HL-60/S4 treated with retinoic acid at 250 ng/mL for 4 days and 3 days (cell line): Measurements from ENCODE around the gene POLD1.

Experiments
- in situ Hi-C: fragments of 300-500 bp; cut with MboI; formaldehyde crosslinking; loops from 2 replicates; pipeline ENCODE4 v1.7.0; 2022; ENCODE audit warnings: low sequenced_read_pairs

The POLD1 gene

DNA sequence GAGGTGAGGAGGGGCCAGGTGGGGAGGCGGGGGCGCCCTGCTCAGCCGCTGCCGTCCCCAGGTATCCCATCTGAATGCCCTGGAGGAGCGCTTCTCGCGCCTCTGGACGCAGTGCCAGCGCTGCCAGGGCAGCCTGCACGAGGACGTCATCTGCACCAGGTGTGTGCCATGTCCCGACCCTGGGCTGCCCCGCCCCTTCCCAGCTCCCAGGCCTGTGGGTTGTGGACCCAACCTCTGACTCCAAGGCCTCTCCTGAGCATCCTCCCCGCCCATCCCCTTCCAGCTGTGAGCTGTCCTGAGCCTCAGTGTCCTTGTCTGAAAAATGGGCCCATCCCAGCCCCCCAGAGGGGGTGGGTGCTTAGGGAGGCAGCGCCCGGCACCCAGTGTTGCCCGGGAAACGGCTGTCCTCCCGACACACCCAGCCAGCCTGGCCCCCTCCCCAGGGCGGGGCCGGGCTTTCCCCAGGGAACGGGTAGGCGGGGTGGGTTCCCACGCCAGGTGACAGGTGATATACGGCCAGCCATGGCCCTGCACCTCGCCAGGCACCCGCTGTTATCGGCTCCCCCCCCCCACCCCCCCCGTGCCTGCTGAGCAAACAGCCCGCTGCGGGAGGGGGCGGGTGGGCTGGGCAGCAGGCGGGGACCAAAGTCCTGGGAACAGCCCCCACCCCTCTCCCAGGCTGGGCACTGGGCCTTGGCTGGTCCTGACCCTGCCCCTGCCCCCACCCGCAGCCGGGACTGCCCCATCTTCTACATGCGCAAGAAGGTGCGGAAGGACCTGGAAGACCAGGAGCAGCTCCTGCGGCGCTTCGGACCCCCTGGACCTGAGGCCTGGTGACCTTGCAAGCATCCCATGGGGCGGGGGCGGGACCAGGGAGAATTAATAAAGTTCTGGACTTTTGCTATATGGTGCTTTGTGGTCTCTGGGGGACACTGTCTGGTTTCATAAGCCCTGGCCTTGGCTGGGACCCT is 33.2 kb downstream of the POLD1 start:
- in situ Hi-C loops = no loop called here

DNA sequence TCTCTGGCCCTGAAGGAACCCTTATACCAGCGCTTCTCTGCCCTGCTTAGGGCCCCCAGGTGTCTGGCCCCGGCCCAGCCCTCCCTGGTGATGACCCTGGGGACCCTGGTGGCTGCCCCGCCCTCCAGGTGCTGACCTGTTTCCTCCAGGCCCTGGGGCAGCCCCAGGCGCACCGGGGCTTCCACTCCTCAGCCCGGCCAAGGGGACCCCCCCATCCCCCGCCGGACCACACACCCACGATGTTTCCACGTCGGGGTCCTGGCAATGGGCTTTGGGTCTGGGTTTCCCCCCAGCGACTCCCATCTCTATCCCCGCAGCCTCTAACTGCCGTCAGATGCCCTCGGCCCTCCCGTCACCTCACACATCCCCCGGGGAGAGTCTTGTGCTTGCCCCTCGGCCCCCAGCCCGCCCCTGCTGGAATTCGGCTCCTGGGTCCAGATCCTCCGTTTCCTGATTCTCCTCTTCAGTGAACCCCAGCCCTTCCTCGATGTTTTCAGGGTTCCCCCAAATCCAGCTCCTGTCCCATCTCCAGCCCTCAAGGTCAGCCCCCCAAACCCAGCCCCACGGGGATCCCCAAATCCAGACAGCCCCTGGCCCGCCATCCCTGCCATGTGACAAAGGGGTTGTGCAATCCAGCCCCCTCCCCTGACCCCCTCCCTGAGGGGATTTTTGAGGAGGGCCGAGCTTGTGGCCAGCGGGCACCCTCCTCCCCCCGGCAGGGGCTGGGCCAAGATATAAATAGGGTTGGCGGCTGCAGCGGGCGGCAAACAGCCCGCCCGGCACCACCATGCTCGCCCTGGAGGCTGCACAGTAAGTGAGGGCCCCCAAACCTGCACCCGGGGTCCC is 34.3 kb downstream of the POLD1 start, which contains the start of gene SPIB:
TSS of gene SPIB (plus strand) at position 763 of the 846 bp plus-strand sequence. CDS start at position 788, 25 bp downstream.
- in situ Hi-C loops = no loop called here

GRCh38 chr19:50419022-50419579 is 35.0 kb downstream of the POLD1 start:
- in situ Hi-C loops = no loop called here

GRCh38 chr19:50419580-50420035 is 35.5 kb downstream of the POLD1 start:
- in situ Hi-C loops = no loop called here

DNA sequence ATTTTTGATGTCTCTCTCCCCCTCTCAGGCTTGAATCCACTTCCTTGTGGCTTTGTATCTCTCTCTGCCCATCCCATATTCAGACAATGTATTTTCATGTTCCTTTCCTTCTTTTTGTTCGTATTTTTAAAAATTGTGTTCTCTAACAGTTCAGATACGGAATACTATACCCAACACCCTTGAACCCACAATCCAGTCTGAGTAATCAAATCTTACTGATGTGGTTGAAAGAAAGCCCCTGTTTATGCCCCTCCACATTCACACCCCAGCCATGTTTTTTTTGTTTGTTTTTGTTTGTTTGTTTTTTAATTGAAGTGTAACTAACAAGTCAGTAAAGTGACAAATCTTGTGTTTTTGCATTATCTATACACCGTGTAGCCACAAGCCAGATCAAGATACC is 36.0 kb downstream of the POLD1 start:
- in situ Hi-C loops = no loop called here

DNA sequence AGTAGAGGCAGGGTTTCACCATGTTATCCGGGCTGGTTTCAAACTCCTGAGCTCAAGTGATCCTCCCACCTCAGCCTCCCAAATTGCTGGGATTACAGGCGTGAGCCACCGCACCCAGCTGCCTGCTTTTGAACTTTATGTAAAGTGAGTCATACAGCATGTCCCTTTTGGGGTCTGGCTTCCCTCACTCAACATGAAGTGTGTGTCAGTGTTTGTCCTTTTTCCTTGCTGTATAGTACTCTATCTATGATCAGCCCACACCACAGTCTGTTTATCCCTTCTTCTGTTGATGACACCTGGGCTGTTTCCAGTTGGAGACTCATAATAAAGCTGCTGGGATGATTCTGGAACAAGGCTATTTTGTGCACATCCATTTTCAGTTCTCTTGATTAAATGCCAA is 36.7 kb downstream of the POLD1 start:
- in situ Hi-C loops = no loop called here

DNA sequence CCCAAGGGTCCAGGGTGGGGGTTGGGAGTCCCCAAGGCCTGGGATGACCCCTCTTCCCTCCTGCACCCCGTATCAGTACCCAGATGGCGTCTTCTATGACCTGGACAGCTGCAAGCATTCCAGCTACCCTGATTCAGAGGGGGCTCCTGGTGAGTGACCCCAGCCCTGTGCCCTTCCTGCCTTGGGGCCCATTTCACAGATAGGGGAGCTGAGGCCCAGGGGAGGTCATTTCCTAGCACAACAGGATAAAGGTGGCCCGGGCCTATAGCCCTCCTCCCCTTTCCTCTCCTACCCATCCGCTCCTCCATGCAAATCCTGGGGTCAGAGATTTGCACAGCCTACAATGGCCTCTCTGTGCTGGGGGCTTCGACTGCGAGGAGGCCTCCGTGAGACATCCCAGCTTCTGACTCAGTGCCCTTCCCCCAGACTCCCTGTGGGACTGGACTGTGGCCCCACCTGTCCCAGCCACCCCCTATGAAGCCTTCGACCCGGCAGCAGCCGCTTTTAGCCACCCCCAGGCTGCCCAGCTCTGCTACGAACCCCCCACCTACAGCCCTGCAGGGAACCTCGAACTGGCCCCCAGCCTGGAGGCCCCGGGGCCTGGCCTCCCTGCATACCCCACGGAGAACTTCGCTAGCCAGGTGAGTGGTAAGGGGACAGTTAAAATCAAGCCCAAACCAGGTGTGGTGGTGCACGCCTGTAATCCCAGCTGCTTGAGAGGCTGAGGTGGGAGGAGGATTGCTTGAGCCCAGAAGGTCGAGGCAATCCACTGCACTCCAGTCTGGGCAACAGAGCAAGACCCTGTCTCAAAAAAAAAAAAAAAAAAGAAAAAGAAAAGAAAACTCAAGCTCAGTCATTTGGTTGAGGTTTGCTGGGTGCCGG is 38.5 kb downstream of the POLD1 start:
- in situ Hi-C loops = no loop called here

- in situ Hi-C loops = no loop called here
These were observed 39.3 kb downstream of the POLD1 start for GRCh38 chr19:50423279-50424113.

- in situ Hi-C loops = no loop called here
These were observed 41.4 kb downstream of the POLD1 start for GRCh38 chr19:50425581-50425980.

DNA sequence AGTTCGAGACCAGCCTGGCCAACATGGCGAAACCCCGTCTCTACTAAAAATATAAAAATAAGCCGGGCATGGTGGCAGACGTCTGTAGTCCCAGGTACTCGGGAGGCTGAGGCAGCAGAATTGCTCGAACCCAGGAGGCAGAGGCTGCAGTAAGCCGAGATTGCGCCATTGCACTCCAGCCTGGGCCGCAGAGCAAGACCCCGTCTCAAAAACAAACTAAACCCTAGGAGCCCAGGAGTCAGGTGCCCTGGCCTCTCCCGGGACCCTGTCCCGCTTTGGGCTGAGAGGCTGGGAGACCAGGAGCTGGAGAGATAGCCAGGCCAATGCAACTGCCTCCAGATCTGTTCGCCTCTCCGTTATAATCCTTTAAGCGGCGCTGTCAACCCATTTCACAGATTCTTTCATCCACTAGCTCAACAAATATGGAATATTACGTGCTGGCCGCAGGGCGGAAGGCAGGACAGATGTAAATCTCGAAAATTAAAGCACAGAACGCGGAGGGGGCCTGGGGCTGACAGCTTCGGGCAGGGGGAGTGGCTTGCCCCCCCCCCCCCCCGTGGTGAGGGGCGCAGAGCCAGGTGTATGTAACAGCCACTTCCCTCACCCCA is 43.3 kb downstream of the POLD1 start:
- in situ Hi-C loops = no loop called here

DNA sequence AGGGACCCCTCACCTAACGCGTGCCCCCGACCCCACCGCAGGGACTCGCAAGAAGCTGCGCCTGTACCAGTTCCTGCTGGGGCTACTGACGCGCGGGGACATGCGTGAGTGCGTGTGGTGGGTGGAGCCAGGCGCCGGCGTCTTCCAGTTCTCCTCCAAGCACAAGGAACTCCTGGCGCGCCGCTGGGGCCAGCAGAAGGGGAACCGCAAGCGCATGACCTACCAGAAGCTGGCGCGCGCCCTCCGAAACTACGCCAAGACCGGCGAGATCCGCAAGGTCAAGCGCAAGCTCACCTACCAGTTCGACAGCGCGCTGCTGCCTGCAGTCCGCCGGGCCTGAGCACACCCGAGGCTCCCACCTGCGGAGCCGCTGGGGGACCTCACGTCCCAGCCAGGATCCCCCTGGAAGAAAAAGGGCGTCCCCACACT is 43.9 kb downstream of the POLD1 start:
- in situ Hi-C loops = no loop called here

DNA sequence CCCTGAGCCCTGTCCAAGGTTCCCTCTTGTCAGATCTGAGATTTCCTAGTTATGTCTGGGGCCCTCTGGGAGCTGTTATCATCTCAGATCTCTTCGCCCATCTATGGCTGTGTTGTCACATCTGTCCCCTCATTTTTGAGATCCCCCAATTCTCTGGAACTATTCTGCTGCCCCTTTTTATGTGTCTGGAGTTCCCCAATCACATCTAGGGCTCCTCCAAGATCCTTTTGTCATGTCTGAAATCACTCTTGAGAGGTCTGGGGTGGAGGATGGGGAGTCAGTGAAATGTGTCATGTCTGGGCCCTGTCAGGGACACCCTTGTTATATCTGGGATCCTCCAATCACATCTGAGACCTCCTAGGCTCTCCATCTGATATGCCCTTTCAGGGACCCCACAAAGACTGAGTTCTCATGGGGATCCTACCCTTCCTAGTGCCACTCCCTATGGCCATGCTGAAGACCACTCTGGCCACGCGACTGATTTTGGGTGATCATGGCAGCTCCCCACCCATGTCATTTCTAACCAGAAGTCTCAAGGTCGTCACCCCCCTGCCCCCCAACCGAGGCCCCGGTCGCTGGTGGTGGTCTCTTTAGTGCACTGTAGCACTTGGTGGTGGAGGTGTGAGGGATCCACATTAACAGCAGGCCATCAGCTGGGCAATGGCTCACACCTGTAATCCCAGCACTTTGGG is 44.8 kb downstream of the POLD1 start:
- in situ Hi-C loops = no loop called here

DNA sequence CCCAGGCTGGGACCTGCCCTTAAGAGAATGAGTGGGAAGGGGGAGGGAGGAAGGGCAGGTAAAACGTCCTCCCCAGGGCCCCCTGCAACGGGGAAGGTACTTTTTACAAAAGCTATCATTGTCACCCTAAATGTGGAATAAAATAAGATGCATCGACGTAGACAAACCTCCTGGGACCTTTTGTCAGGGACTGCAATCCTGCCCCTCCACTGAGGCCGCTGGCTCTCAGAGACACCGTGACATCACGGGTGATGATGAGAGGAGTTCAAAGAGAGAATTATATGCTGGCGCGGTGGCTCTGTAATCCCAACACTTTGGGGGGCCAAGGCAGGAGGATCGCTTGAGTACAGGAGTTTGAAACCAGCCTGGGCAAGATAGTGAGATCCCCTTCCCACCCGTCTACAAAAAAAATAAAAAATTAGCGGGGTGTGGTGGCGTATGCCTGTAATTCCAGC is 46.8 kb downstream of the POLD1 start:
- in situ Hi-C loops = no loop called here

DNA sequence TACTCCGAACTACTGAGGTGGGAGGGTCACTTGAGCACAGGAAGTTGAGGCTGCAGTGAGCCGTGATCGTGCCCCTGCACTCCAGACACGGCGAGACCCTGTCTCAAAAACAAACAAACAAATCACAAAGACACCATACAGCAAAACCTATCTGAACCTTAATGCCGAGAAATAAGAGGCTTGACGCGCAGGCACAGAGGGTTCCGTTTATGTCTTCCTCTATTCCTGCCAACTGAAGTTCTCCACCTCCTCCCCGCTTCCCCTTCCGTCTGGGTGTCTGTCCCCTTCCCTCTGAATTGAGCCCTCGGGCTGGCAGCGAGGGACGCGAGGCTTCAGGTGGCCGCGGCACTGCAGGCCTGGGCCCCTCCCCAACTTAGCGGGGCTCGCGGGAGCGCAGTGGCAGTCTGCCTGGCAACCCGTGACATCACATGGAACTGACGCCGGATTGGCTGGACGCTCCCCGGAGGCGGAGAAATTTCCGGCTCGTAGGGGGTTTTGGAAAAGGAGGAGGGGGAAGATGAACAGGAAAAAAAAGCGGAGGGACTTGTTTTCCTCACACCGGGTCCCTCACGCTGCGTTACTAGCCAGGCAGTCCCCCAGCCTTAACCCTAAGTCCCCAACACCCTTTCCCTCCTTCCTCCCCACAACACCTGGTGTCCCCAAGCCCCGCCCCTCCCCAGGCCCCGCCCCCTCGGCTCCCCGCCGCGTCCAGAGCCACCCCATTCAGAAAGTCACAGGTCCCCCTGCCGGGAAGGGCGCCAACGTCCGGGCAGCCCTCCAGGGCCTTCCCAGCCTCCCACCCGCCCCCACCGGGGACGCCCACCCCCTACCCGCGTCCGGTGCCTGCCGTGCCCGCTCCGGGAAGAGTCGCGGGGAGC is 47.4 kb downstream of the POLD1 start:
- in situ Hi-C loops = no loop called here

- in situ Hi-C loops = no loop called here
These were observed 48.3 kb downstream of the POLD1 start, which contains the start of gene MYBPC2 for GRCh38 chr19:50432221-50433028. MYBPC2 (plus strand) TSS chr19:50432892; CDS start chr19:50432954, 62 bp downstream.
